HG03066 (cell line): ENCODE data around the gene ETNPPL.

Experiments used
- ATAC-seq: cut with Tn5 transposase; IDR thresholded peaks from one replicate; pipeline ENCODE4 v1.9.1; 2021; ENCODE audit warnings: low read depth; ENCODE audit not compliant: unreplicated experiment

ETNPPL gene

GRCh38 chr4:108702960-108703359 is 59.9 kb downstream of the ETNPPL start:
- ATAC-seq = no peak

GRCh38 chr4:108700081-108700757 is 62.6 kb downstream of the ETNPPL start:
- ATAC-seq = no peak

DNA sequence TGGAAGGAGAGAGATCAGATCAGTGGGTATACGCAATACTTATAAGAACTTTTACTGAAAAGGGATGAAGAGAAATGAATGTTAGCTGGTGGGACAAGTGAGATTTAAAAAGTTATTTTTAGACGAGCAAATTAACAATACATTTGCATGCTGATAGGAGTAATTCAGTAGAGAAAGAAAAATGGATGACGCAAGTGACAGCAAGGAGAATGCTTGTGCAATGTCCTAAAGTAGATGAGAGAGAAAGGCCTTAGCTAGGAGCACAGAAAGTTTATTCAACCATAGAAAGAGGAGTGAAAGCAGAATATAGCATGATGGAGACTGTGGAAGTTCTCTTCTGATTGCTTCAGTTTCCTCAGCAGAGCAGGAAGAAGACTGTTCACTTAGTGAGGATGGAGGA is 66.7 kb downstream of the ETNPPL start:
- no peak for ATAC-seq

GRCh38 chr4:108695062-108695461 is 67.8 kb downstream of the ETNPPL start:
- ATAC-seq = no peak

- no peak for ATAC-seq
Observed at GRCh38 chr4:108694423-108694822, 68.4 kb downstream of the ETNPPL start.

DNA sequence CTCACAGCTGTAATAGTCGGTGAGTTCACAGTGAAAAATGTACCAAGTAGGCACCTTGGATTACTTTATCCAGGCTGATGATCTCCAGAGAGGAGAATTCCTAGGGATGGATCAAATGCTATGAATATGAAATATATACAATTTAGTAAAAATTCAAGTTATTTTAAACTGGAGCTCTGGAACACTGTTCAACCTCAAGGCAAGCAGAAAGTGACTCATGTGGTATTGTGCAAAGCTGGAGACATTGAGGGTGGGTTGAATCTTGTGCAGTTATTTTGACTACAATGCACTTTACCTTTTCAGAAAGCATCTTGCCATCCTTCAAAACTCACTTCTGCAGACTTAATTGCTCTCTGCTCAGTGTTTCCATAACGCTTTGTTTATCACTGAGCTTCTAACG is 69.0 kb downstream of the ETNPPL start:
- ATAC-seq = no peak

DNA sequence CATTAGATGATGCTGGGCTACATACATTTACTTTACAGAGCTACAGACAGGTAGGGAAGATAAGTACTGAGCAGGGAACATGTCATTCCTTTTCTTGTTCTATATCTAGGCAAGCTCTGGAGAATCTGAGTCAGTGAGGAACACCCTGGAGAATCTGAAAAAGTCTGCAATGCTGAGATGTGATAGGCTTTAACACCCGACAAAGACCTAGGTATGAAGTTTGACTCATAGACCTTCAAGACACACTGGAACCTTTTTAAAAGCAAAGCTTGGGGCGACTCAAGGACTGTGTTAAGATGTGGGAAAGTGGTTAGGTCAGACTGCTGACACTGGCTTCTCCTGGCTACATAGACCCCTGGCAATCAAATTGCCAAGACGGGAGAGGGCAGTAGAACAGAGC is 69.6 kb downstream of the ETNPPL start:
- no peak for ATAC-seq
